Panc1 (cell line): ENCODE data around the gene TAF1A. TPM values are rescaled to one million over a fixed set of nuclear protein-coding genes. Genes with fewer than 3 reads are reported as not detected.

Experiments used
- ATAC-seq: fragments of 200-7000 bp; cut with Tn5 transposase; 2 replicates; pipeline ENCODE4 v1.9.1; 2020; ENCODE audit warnings: mild to moderate bottlenecking, moderate library complexity
- BruUV-seq: library from RNA; stranded (reverse); fragments of 400-500 nt; replicated peaks from 2 replicates; lab custom pipeline; 2021; lab: Mats Ljungman, UMichigan
- CTCF ChIA-PET: fragments of 300-600 bp; sonication (Branson Sonifier 250); formaldehyde crosslinking; loops from one replicate; lab custom pipeline; 2022; ENCODE audit warnings: antibody characterized with exemption; lab: Charles Lee
- POLR2A ChIA-PET: fragments of 300-600 bp; sonication (Branson Sonifier 250); formaldehyde crosslinking; loops from one replicate; lab custom pipeline; 2022; ENCODE audit warnings: antibody characterized with exemption; lab: Charles Lee
- DNase-seq: peaks from one replicate; pipeline ENCODE4 v3.0.0-alpha.2; 2010; ENCODE audit warnings: low read depth, low spot score
- H3K27ac ChIP-seq: 2 replicates; pipeline ENCODE4 v1.5.1; 2011; ENCODE audit warnings: mild to moderate bottlenecking, low read length, inconsistent platforms
- H3K27me3 ChIP-seq: fragments of 200-500 bp; sonication (Bioruptor generic); 2 replicates; pipeline ENCODE4 v1.6.0; 2014; ENCODE audit warnings: low read length, inconsistent platforms; ENCODE audit not compliant: control insufficient read depth, insufficient read depth
- H3K36me3 ChIP-seq: fragments of 200-500 bp; sonication (Bioruptor generic); 2 replicates; pipeline ENCODE4 v1.5.1; 2014; ENCODE audit warnings: inconsistent platforms, mild to moderate bottlenecking, low read length, moderate library complexity; ENCODE audit not compliant: control insufficient read depth, insufficient read depth
- H3K4me1 ChIP-seq: 2 replicates; pipeline ENCODE4 v1.5.1; 2011; ENCODE audit warnings: inconsistent platforms, mild to moderate bottlenecking, low read length, moderate library complexity; ENCODE audit not compliant: control insufficient read depth, insufficient read depth
- H3K4me3 ChIP-seq, 2 experiments: 2 replicates each; pipeline ENCODE4 v1.5.1; 2011 to 2012; ENCODE audit warnings: low read depth in 2 of 2, low read length in 2 of 2, mild to moderate bottlenecking in 2 of 2, inconsistent platforms in 1 of 2, moderate library complexity in 1 of 2
- H3K9me3 ChIP-seq: fragments of 200-500 bp; sonication (Bioruptor generic); 2 replicates; pipeline ENCODE4 v1.5.1; 2014; ENCODE audit warnings: low read depth, mild to moderate bottlenecking, inconsistent platforms, low read length, moderate library complexity; ENCODE audit not compliant: control insufficient read depth, insufficient read depth
- POLR2AphosphoS5 ChIP-seq: IDR thresholded peaks from 2 replicates; pipeline ENCODE4 v1.6.1; 2012; ENCODE audit warnings: mild to moderate bottlenecking, low read depth, low read length, moderate library complexity
- SIN3A ChIP-seq: IDR thresholded peaks from 2 replicates; pipeline ENCODE4 v1.6.1; 2012; ENCODE audit warnings: low read depth, mild to moderate bottlenecking, low read length, moderate library complexity, borderline replicate concordance; ENCODE audit not compliant: insufficient read depth
- TCF7L2 ChIP-seq: IDR thresholded peaks from 2 replicates; pipeline ENCODE4 v1.6.1; 2011; ENCODE audit warnings: mild to moderate bottlenecking, low read depth, low read length, inconsistent platforms
- in situ Hi-C: cut with HindIII; loops from 2 replicates; pipeline ENCODE4 v1.10.0; 2016; ENCODE audit warnings: low sequenced_read_pairs, low pct_unique_long_range_greater_than_20kb
- intact Hi-C: fragments of 100-400 bp; cut with micrococcal nuclease; formaldehyde crosslinking; loops from one replicate; pipeline ENCODE4 v1.10.0; 2022; ENCODE audit not compliant: unreplicated experiment
- total RNA-seq: library from RNA; stranded (reverse); gene quantifications from one replicate; pipeline ENCODE4 v1.2.1, GENCODE V29; 2021; ENCODE audit not compliant: unreplicated experiment
- TF ChIP-seq, protein P1 (sequence below): fragments of 450-650 bp; IDR thresholded peaks from 2 replicates; pipeline ENCODE4 v1.5.1; 2017; ENCODE audit warnings: mild to moderate bottlenecking
- TF ChIP-seq, protein P2 (sequence below), 2 experiments: IDR thresholded peaks; 2 replicates each; pipeline ENCODE4 v1.6.1; 2011 to 2012; ENCODE audit warnings: low read depth in 2 of 2, control low read depth in 1 of 2, low read length in 1 of 2, mild to moderate bottlenecking in 1 of 2, moderate library complexity in 1 of 2; ENCODE audit not compliant: insufficient read depth in 1 of 2

TAF1A gene
- total RNA-seq, 1 experiment from 2014 or later, result 11.6 TPM

DNA sequence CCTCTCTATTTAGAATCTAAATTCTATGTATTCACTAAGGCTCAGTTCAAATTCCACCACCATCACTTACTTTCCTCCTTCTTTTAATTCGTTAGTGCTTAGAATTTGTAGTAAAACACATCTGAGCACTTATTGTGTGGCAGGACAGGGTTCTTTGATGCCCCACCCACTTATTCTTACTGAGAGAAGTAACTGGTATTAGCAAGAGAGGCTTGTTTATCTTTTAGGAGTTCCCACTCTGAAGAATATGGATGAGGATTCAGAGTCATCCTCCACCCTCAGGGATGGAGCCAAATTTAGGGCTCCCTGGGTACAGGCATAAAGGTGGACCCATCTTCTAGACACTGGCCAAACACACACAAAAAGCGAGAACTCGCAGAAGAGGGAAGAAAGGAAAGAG lies 11.5 kb upstream of the TAF1A start:
- Histone ChIP-seq H3K36me3 (no peaks in the 10 kb centered on the region), H3K27me3 (no peaks in the 10 kb centered on the region; the same call in 1 of the 2 replicates), H3K9me3 (no peaks in the 10 kb centered on the region), H3K4me3 (no peak overlapping the region), H3K4me1 (no peaks in the 10 kb centered on the region), H3K27ac (no peak overlapping the region)
- in situ Hi-C loops (no loop called here), intact Hi-C loops (no loop called here)
- TF ChIP-seq SIN3A (no peak), TCF7L2 (no peak), POLR2AphosphoS5 (no peak)
- TF ChIP-seq, protein P1, sequence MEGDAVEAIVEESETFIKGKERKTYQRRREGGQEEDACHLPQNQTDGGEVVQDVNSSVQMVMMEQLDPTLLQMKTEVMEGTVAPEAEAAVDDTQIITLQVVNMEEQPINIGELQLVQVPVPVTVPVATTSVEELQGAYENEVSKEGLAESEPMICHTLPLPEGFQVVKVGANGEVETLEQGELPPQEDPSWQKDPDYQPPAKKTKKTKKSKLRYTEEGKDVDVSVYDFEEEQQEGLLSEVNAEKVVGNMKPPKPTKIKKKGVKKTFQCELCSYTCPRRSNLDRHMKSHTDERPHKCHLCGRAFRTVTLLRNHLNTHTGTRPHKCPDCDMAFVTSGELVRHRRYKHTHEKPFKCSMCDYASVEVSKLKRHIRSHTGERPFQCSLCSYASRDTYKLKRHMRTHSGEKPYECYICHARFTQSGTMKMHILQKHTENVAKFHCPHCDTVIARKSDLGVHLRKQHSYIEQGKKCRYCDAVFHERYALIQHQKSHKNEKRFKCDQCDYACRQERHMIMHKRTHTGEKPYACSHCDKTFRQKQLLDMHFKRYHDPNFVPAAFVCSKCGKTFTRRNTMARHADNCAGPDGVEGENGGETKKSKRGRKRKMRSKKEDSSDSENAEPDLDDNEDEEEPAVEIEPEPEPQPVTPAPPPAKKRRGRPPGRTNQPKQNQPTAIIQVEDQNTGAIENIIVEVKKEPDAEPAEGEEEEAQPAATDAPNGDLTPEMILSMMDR, result no peak
- TF ChIP-seq, protein P2, sequence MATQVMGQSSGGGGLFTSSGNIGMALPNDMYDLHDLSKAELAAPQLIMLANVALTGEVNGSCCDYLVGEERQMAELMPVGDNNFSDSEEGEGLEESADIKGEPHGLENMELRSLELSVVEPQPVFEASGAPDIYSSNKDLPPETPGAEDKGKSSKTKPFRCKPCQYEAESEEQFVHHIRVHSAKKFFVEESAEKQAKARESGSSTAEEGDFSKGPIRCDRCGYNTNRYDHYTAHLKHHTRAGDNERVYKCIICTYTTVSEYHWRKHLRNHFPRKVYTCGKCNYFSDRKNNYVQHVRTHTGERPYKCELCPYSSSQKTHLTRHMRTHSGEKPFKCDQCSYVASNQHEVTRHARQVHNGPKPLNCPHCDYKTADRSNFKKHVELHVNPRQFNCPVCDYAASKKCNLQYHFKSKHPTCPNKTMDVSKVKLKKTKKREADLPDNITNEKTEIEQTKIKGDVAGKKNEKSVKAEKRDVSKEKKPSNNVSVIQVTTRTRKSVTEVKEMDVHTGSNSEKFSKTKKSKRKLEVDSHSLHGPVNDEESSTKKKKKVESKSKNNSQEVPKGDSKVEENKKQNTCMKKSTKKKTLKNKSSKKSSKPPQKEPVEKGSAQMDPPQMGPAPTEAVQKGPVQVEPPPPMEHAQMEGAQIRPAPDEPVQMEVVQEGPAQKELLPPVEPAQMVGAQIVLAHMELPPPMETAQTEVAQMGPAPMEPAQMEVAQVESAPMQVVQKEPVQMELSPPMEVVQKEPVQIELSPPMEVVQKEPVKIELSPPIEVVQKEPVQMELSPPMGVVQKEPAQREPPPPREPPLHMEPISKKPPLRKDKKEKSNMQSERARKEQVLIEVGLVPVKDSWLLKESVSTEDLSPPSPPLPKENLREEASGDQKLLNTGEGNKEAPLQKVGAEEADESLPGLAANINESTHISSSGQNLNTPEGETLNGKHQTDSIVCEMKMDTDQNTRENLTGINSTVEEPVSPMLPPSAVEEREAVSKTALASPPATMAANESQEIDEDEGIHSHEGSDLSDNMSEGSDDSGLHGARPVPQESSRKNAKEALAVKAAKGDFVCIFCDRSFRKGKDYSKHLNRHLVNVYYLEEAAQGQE (IDR thresholded peaks at IDR 0.05; ENCODE audit: insufficient read depth in 1 of 2, low read depth in 2 of 2, low read length in 1 of 2), result no peak
- DNase-seq (no peak), ATAC-seq (no peak)
- BruUV-seq, result no TSS peak
- ChIA-PET POLR2A (no interaction called here), CTCF (no interaction called here)

DNA sequence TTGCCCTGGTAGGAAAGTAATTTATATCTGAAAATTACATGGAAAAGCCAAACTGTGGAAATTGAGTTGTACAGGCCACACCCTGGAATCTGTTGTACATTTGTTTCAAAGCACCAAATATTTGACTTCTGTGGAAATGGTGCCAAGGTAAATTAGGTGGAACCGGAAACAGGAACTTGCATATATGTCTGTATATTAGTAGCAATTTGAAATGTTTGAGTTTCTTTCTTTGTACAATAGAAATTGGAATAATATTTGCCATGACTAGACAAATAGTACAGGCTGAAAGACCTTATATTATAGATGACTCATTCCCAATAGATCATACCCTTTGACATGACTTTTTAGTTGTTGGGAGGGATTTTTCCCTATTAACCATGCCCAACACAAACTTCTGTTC lies 10.5 kb upstream of the TAF1A start:
- intact Hi-C loops, result no loop called here
- Histone ChIP-seq H3K27ac (no peak overlapping the region), H3K4me3 (no peak overlapping the region), H3K27me3 (no peaks in the 10 kb centered on the region; the same call in 1 of the 2 replicates), H3K36me3 (no peaks in the 10 kb centered on the region), H3K9me3 (no peaks in the 10 kb centered on the region), H3K4me1 (no peaks in the 10 kb centered on the region)
- no peak for ATAC-seq
- ChIA-PET CTCF (no interaction called here), POLR2A (no interaction called here)
- in situ Hi-C loops, result no loop called here
- TF ChIP-seq, protein P1, result no peak
- TF ChIP-seq, protein P2 (IDR thresholded peaks at IDR 0.05; ENCODE audit: insufficient read depth in 1 of 2, low read depth in 2 of 2, low read length in 1 of 2), result no peak
- TF ChIP-seq POLR2AphosphoS5 (no peak), TCF7L2 (no peak)
- BruUV-seq, result no TSS peak
- no peak for DNase-seq
